ENCODE data around the gene SCD. TPM values are rescaled to one million over a fixed set of nuclear protein-coding genes. Genes with fewer than 3 reads are reported as not detected.
A peak's percentile ranks its signal among the peaks of the same experiment; 100 is the strongest.

SCD gene
- total and polyA plus RNA-seq, 2 of the 13 experiments (the other 11 are each of a cell fraction or from before 2014, with no cell fraction given) = 492 to 512 TPM

DNA sequence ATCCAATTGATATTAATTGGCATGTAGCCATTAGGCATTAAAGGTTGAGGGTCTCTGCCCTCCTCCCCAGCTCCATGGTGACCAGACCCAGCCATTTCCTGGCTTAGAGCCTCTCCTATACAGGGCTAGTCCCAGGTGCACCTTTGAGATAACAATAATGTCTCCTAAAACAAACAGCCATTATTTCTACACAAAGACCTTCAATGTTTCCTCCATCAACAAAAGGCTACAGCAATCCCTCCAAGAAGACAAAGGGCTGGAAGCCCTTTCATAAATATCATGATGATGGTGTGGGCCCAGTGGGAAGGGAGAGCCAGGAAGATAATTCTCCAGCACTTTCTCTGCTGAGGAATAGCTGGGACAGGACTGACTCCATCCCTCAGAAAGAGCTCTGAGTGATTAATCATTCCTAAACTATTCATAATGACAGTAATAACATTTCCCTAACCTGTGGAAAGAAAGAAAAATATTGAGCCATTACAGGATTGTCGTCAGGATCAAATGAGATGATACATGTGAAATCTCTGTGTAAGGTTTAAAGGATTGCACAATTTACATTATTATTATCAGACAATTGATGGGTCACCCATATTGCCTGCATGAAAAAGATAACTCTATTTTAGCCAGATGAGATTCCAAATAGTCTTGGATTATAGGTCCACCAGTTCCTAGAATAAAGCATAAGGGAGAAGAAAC lies 27.2 kb upstream of the SCD start:
- FAIRE-seq (no peak), DNase-seq (ENCODE audit: low spot score) (no peak), ATAC-seq (no peak)
- WGBS (ENCODE audit: low lambda C conversion rate) = 0% methylated on average over 1 of the region's 1 CpG
- no peaks in the 10 kb centered on the region for H4K20me1 ChIP-seq (ENCODE audit: insufficient read depth, low read length)
- no peak overlapping the region for H3K4me2 ChIP-seq (ENCODE audit: low read depth, low read length)
- POLR2A ChIA-PET = no interaction called here
- H3K9ac ChIP-seq (ENCODE audit: insufficient read depth, low read depth, low read length) = no peak overlapping the region
- intact Hi-C loops (cut with micrococcal nuclease; ENCODE audit: unreplicated experiment) = no loop called here
- no peaks in the 10 kb centered on the region for H3K9me3 ChIP-seq (ENCODE audit: low read length)
- H3K27me3 ChIP-seq (ENCODE audit: control insufficient read depth in 1 of 2, insufficient read depth in 2 of 2, low read length in 2 of 2) = peaks cover 2% of the 10 kb centered on the region in 2 experiments; a peak in 2 of 5 replicates
- no peaks in the 10 kb centered on the region for H3K79me2 ChIP-seq (ENCODE audit: insufficient read depth, low read length)
- H3K36me3 ChIP-seq (replicated peaks in 1 of 2; ENCODE audit: control insufficient read depth in 1 of 2, insufficient read depth in 2 of 2, low read length in 2 of 2) = no peaks in the 10 kb centered on the region
- no peaks in the 10 kb centered on the region for H3K4me1 ChIP-seq (ENCODE audit: insufficient read depth, low read length)
- peak; percentile 51; the same call in 1 of the 2 replicates for TF ChIP-seq CEBPB (IDR thresholded peaks at IDR 0.05; ENCODE audit: borderline replicate concordance, low read depth, low read length)
- no peak for TF ChIP-seq ATAD3A (CRISPR knock-in tag; IDR thresholded peaks at IDR 0.05)
- no peak for TF ChIP-seq SMARCE1 (IDR thresholded peaks at IDR 0.05; ENCODE audit: borderline replicate concordance)
- in situ Hi-C loops (cut with HindIII; ENCODE audit: extremely low pct_ligation_motif_present, low pct_unique_long_range_greater_than_20kb) = no loop called here
- no peak overlapping the region for H3K4me3 ChIP-seq (replicated peaks in 1 of 3; ENCODE audit: insufficient read depth in 1 of 3, low read depth in 2 of 3, low read length in 3 of 3)
- CTCF ChIA-PET (ENCODE audit: low intra/inter-chr PET ratio, low total read pairs) = no interaction called here
- no peak overlapping the region for H2AFZ ChIP-seq (ENCODE audit: low read length)
- H3K27ac ChIP-seq (ENCODE audit: extremely low read length, insufficient read depth, low read length) = no peak overlapping the region
- no TSS peak for BruUV-seq (replicated peaks)

GRCh38 chr10:100325158-100325557 lies 21.9 kb upstream of the SCD start:
- H3K27me3 ChIP-seq (ENCODE audit: control insufficient read depth in 1 of 2, insufficient read depth in 2 of 2, low read length in 2 of 2) = peaks cover 0 to 10% of the 10 kb centered on the region in 2 experiments; a peak in 3 of 5 replicates
- intact Hi-C loops (cut with micrococcal nuclease; ENCODE audit: unreplicated experiment) (no loop called here), in situ Hi-C loops (cut with HindIII; ENCODE audit: extremely low pct_ligation_motif_present, low pct_unique_long_range_greater_than_20kb) (loop anchor here (25.0 kb wide), 1 partner anchor 562 kb away; no protein-coding TSS in a partner anchor)
- no peak overlapping the region for H2AFZ ChIP-seq (ENCODE audit: low read length)
- no peaks in the 10 kb centered on the region for H3K36me3 ChIP-seq (replicated peaks in 1 of 2; ENCODE audit: control insufficient read depth in 1 of 2, insufficient read depth in 2 of 2, low read length in 2 of 2)
- no peaks in the 10 kb centered on the region for H3K79me2 ChIP-seq (ENCODE audit: insufficient read depth, low read length)
- BruUV-seq (replicated peaks) = no TSS peak
- H3K4me3 ChIP-seq (replicated peaks in 1 of 3; ENCODE audit: insufficient read depth in 1 of 3, low read depth in 2 of 3, low read length in 3 of 3) = no peak overlapping the region
- FAIRE-seq (no peak), DNase-seq (ENCODE audit: low spot score) (no peak), ATAC-seq (no peak)
- CTCF ChIA-PET (ENCODE audit: low intra/inter-chr PET ratio, low total read pairs) = no interaction called here
- 29% methylated on average over 7 of the region's 7 CpGs for WGBS (ENCODE audit: low lambda C conversion rate)
- H3K27ac ChIP-seq (ENCODE audit: extremely low read length, insufficient read depth, low read length) = no peak overlapping the region
- H4K20me1 ChIP-seq (ENCODE audit: insufficient read depth, low read length) = no peaks in the 10 kb centered on the region
- peaks cover 11% of the 10 kb centered on the region for H3K4me1 ChIP-seq (ENCODE audit: insufficient read depth, low read length)
- no peaks in the 10 kb centered on the region for H3K9me3 ChIP-seq (ENCODE audit: low read length)
- no peak overlapping the region for H3K4me2 ChIP-seq (ENCODE audit: low read depth, low read length)
- POLR2A ChIA-PET = no interaction called here
- H3K9ac ChIP-seq (ENCODE audit: insufficient read depth, low read depth, low read length) = no peak overlapping the region
- TF ChIP-seq, protein P1, sequence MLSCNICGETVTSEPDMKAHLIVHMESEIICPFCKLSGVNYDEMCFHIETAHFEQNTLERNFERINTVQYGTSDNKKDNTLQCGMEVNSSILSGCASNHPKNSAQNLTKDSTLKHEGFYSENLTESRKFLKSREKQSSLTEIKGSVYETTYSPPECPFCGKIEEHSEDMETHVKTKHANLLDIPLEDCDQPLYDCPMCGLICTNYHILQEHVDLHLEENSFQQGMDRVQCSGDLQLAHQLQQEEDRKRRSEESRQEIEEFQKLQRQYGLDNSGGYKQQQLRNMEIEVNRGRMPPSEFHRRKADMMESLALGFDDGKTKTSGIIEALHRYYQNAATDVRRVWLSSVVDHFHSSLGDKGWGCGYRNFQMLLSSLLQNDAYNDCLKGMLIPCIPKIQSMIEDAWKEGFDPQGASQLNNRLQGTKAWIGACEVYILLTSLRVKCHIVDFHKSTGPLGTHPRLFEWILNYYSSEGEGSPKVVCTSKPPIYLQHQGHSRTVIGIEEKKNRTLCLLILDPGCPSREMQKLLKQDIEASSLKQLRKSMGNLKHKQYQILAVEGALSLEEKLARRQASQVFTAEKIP (CRISPR knock-in tag; IDR thresholded peaks at IDR 0.05; ENCODE audit: borderline replicate concordance) = no peak
- TF ChIP-seq, protein P2, sequence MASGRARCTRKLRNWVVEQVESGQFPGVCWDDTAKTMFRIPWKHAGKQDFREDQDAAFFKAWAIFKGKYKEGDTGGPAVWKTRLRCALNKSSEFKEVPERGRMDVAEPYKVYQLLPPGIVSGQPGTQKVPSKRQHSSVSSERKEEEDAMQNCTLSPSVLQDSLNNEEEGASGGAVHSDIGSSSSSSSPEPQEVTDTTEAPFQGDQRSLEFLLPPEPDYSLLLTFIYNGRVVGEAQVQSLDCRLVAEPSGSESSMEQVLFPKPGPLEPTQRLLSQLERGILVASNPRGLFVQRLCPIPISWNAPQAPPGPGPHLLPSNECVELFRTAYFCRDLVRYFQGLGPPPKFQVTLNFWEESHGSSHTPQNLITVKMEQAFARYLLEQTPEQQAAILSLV (CRISPR knock-in tag; IDR thresholded peaks at IDR 0.05; ENCODE audit: borderline replicate concordance) = no peak
- no peak for TF ChIP-seq ZSCAN12 (CRISPR knock-in tag; IDR thresholded peaks at IDR 0.05)
- TF ChIP-seq, protein P3, sequence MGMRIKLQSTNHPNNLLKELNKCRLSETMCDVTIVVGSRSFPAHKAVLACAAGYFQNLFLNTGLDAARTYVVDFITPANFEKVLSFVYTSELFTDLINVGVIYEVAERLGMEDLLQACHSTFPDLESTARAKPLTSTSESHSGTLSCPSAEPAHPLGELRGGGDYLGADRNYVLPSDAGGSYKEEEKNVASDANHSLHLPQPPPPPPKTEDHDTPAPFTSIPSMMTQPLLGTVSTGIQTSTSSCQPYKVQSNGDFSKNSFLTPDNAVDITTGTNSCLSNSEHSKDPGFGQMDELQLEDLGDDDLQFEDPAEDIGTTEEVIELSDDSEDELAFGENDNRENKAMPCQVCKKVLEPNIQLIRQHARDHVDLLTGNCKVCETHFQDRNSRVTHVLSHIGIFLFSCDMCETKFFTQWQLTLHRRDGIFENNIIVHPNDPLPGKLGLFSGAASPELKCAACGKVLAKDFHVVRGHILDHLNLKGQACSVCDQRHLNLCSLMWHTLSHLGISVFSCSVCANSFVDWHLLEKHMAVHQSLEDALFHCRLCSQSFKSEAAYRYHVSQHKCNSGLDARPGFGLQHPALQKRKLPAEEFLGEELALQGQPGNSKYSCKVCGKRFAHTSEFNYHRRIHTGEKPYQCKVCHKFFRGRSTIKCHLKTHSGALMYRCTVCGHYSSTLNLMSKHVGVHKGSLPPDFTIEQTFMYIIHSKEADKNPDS (CRISPR knock-in tag; IDR thresholded peaks at IDR 0.05) = no peak
- no peak for TF ChIP-seq ZNF180 (CRISPR knock-in tag; IDR thresholded peaks at IDR 0.05; ENCODE audit: borderline replicate concordance, low read depth)
- TF ChIP-seq MIER2 (CRISPR knock-in tag; IDR thresholded peaks at IDR 0.05) = peak; percentile 95
- TF ChIP-seq POGZ (CRISPR knock-in tag; IDR thresholded peaks at IDR 0.05) = no peak
- TF ChIP-seq KLF12 (CRISPR knock-in tag; IDR thresholded peaks at IDR 0.05; ENCODE audit: borderline replicate concordance) = no peak
